Measurements from ENCODE around the gene PARD3B. TPM values are rescaled to one million over a fixed set of nuclear protein-coding genes. Genes with fewer than 3 reads are reported as not detected.

The PARD3B gene
- total RNA-seq, 4 donors from 2014 or later, result 32.6 to 65.7 (median 38.6) TPM

- 51% methylated on average over 2 of the region's 2 CpGs; no CpG with 5 or more reads in 1 of the 2 donors for WGBS, 2 donors (ENCODE audit: low coverage in 1 of 2)
- Histone ChIP-seq H3K27me3 (no peaks in the 10 kb centered on the region), H3K36me3 (no peaks in the 10 kb centered on the region), H3K4me3 (no peak overlapping the region), H3K27ac (no peak overlapping the region), H3K4me1 (peaks cover 0 to 11% (median 2%) of the 10 kb centered on the region in 4 donors), H3K9me3 (no peaks in the 10 kb centered on the region)
- intact Hi-C loops (cut with DNase I; ENCODE audit: low total_unique reads) (no loop called here), in situ Hi-C loops (cut with MboI; ENCODE audit: low pct_ligation_motif_present in 1 of 4, low pct_unique_long_range_greater_than_20kb in 1 of 4, low sequenced_read_pairs in 3 of 4) (no loop called here)
- no peak for TF ChIP-seq POLR2A (IDR thresholded peaks at IDR 0.05)
- no peak for DNase-seq
These were observed 124.8 kb downstream of the PARD3B start for GRCh38 chr2:204670124-204670523.

GRCh38 chr2:204670756-204671155, 125.5 kb downstream of the PARD3B start:
- no peak for TF ChIP-seq POLR2AphosphoS5 (IDR thresholded peaks at IDR 0.05)
- TF ChIP-seq POLR2A (IDR thresholded peaks at IDR 0.05), result no peak
- no peak for TF ChIP-seq CTCF (IDR thresholded peaks at IDR 0.05)
- TF ChIP-seq EP300 (IDR thresholded peaks at IDR 0.05; ENCODE audit: low read depth), result no peak

GRCh38 chr2:204672772-204673171, 127.5 kb downstream of the PARD3B start:
- WGBS, 2 donors (ENCODE audit: low coverage in 1 of 2), result 78 to 80% methylated on average over 4 of the region's 4 CpGs
- intact Hi-C loops (cut with DNase I; ENCODE audit: low total_unique reads), result no loop called here
- in situ Hi-C loops (cut with MboI; ENCODE audit: low pct_ligation_motif_present in 1 of 4, low pct_unique_long_range_greater_than_20kb in 1 of 4, low sequenced_read_pairs in 3 of 4), result no loop called here

More at GRCh38 chr2:204670756-204671155, 125.5 kb downstream of the PARD3B start:
- DNase-seq, result no peak
- 78 to 90% methylated on average over 2 to 4 of the region's 4 CpGs for WGBS, 2 donors (ENCODE audit: low coverage in 1 of 2)
- Histone ChIP-seq H3K27me3 (no peaks in the 10 kb centered on the region), H3K36me3 (no peaks in the 10 kb centered on the region), H3K4me3 (no peak overlapping the region), H3K9me3 (no peaks in the 10 kb centered on the region), H3K27ac (no peak overlapping the region), H3K4me1 (peaks cover 0 to 11% (median 2%) of the 10 kb centered on the region in 4 donors)
- intact Hi-C loops (cut with DNase I; ENCODE audit: low total_unique reads) (no loop called here), in situ Hi-C loops (cut with MboI; ENCODE audit: low pct_ligation_motif_present in 1 of 4, low pct_unique_long_range_greater_than_20kb in 1 of 4, low sequenced_read_pairs in 3 of 4) (no loop called here)

GRCh38 chr2:204673877-204674276, 128.6 kb downstream of the PARD3B start:
- TF ChIP-seq CTCF (IDR thresholded peaks at IDR 0.05), result no peak
- no peak for TF ChIP-seq POLR2A (IDR thresholded peaks at IDR 0.05)
- no peak for TF ChIP-seq EP300 (IDR thresholded peaks at IDR 0.05; ENCODE audit: low read depth)
- TF ChIP-seq POLR2AphosphoS5 (IDR thresholded peaks at IDR 0.05), result no peak
- no peak for DNase-seq
- H3K36me3 ChIP-seq, result no peaks in the 10 kb centered on the region
- peaks cover 0 to 11% (median 2%) of the 10 kb centered on the region in 4 donors for H3K4me1 ChIP-seq
- in situ Hi-C loops (cut with MboI; ENCODE audit: low pct_ligation_motif_present in 1 of 4, low pct_unique_long_range_greater_than_20kb in 1 of 4, low sequenced_read_pairs in 3 of 4) (no loop called here), intact Hi-C loops (cut with DNase I; ENCODE audit: low total_unique reads) (no loop called here)
- no peak overlapping the region for H3K27ac ChIP-seq
- no peaks in the 10 kb centered on the region for H3K9me3 ChIP-seq
- no peak overlapping the region for H3K4me3 ChIP-seq
- H3K27me3 ChIP-seq, result no peaks in the 10 kb centered on the region
- 85 to 88% methylated on average over 3 of the region's 3 CpGs for WGBS, 2 donors (ENCODE audit: low coverage in 1 of 2)

More at GRCh38 chr2:204672772-204673171, 127.5 kb downstream of the PARD3B start:
- peaks cover 0 to 11% (median 2%) of the 10 kb centered on the region in 4 donors for H3K4me1 ChIP-seq
- H3K27me3 ChIP-seq, result no peaks in the 10 kb centered on the region
- H3K36me3 ChIP-seq, result no peaks in the 10 kb centered on the region
- TF ChIP-seq EP300 (IDR thresholded peaks at IDR 0.05; ENCODE audit: low read depth) (no peak), POLR2A (IDR thresholded peaks at IDR 0.05) (no peak), CTCF (IDR thresholded peaks at IDR 0.05) (no peak), POLR2AphosphoS5 (IDR thresholded peaks at IDR 0.05) (no peak)
- DNase-seq, result no peak
- no peak overlapping the region for H3K27ac ChIP-seq
- no peak overlapping the region for H3K4me3 ChIP-seq
- no peaks in the 10 kb centered on the region for H3K9me3 ChIP-seq

- no peak overlapping the region for H3K27ac ChIP-seq
- H3K36me3 ChIP-seq, result no peaks in the 10 kb centered on the region
- no peaks in the 10 kb centered on the region for H3K9me3 ChIP-seq
- 78 to 95% methylated on average over 1 to 10 of the region's 10 CpGs for WGBS, 2 donors (ENCODE audit: low coverage in 1 of 2)
- in situ Hi-C loops (cut with MboI; ENCODE audit: low pct_ligation_motif_present in 1 of 4, low pct_unique_long_range_greater_than_20kb in 1 of 4, low sequenced_read_pairs in 3 of 4), result loop anchor here in 1 of 4 donors (25.0 kb wide), 1 partner anchor 341 kb away; no protein-coding TSS in a partner anchor
- no peaks in the 10 kb centered on the region for H3K27me3 ChIP-seq
- intact Hi-C loops (cut with DNase I; ENCODE audit: low total_unique reads), result no loop called here
- DNase-seq, result no peak
- H3K4me3 ChIP-seq, result no peak overlapping the region
- H3K4me1 ChIP-seq, result peaks cover 0 to 19% (median 0%) of the 10 kb centered on the region in 4 donors
- TF ChIP-seq CTCF (IDR thresholded peaks at IDR 0.05), result no peak
- TF ChIP-seq EP300 (IDR thresholded peaks at IDR 0.05; ENCODE audit: low read depth), result no peak
- no peak for TF ChIP-seq POLR2AphosphoS5 (IDR thresholded peaks at IDR 0.05)
- TF ChIP-seq POLR2A (IDR thresholded peaks at IDR 0.05), result no peak
These were observed 132.8 kb downstream of the PARD3B start for GRCh38 chr2:204678031-204678430.

Measured in transverse colon (tissue), 4 donors.